Mesenchymal stem cell (in vitro differentiated cells and primary cell): ENCODE results near the gene HERC2.

ENCODE experiments used
- DNase-seq: peaks from one replicate; pipeline ENCODE4 v3.0.0-alpha.2; 2013
- H2AFZ ChIP-seq: one replicate; pipeline ENCODE4 v1.6.1; 2013; ENCODE audit warnings: low read depth, mild to moderate bottlenecking, control low read depth, inconsistent platforms, low read length, moderate library complexity
- H2AK5ac ChIP-seq: 2 replicates; pipeline ENCODE4 v1.6.1; 2013; ENCODE audit warnings: low read length, moderate library complexity, mild to moderate bottlenecking, inconsistent platforms; ENCODE audit not compliant: severe bottlenecking
- H2BK120ac ChIP-seq: one replicate; pipeline ENCODE4 v1.6.1; 2013; ENCODE audit warnings: low read depth, mild to moderate bottlenecking, inconsistent platforms, low read length, moderate library complexity
- H2BK12ac ChIP-seq, 2 experiments: one replicate each; pipeline ENCODE4 v1.6.1; 2013; ENCODE audit warnings: inconsistent platforms in 2 of 2, low read length in 2 of 2, mild to moderate bottlenecking in 2 of 2, moderate library complexity in 2 of 2, control low read depth in 1 of 2
- H2BK15ac ChIP-seq: one replicate; pipeline ENCODE4 v1.6.1; 2013; ENCODE audit warnings: mild to moderate bottlenecking, low read depth, inconsistent platforms; ENCODE audit not compliant: poor library complexity, severe bottlenecking
- H2BK5ac ChIP-seq: 2 replicates; pipeline ENCODE4 v1.6.1; 2013; ENCODE audit warnings: low read depth, mild to moderate bottlenecking, low read length, control low read depth, inconsistent platforms; ENCODE audit not compliant: poor library complexity, severe bottlenecking
- H3K14ac ChIP-seq, 2 experiments: one replicate each; pipeline ENCODE4 v1.6.1; 2013; ENCODE audit warnings: inconsistent platforms in 2 of 2, low read length in 2 of 2, control low read depth in 1 of 2, mild to moderate bottlenecking in 1 of 2, moderate library complexity in 1 of 2
- H3K18ac ChIP-seq, 2 experiments: one replicate each; pipeline ENCODE4 v1.6.1; 2013; ENCODE audit warnings: inconsistent platforms in 2 of 2, low read length in 2 of 2, control low read depth in 1 of 2, low read depth in 1 of 2, mild to moderate bottlenecking in 1 of 2
- H3K23ac ChIP-seq, 2 experiments: one replicate each; pipeline ENCODE4 v1.6.1; 2013; ENCODE audit warnings: inconsistent platforms in 2 of 2, low read length in 2 of 2, mild to moderate bottlenecking in 2 of 2, moderate library complexity in 2 of 2, control low read depth in 1 of 2
- H3K27ac ChIP-seq: 2 replicates; pipeline ENCODE4 v1.5.1; 2013; ENCODE audit warnings: mild to moderate bottlenecking, moderate library complexity, low read length, control low read depth, inconsistent platforms; ENCODE audit not compliant: poor library complexity, severe bottlenecking
- H3K27me3 ChIP-seq, 2 experiments: 2 replicates each; pipeline versions ENCODE4 v1.6.1 to v1.7.0; 2013; ENCODE audit warnings: low read length in 2 of 2, mild to moderate bottlenecking in 2 of 2, moderate library complexity in 2 of 2, control low read depth in 1 of 2, inconsistent platforms in 1 of 2; ENCODE audit not compliant: control insufficient read depth in 1 of 2, insufficient read depth in 1 of 2
- H3K36me3 ChIP-seq, 2 experiments: 2 replicates each; pipeline versions ENCODE4 v1.6.1 to v1.7.0; 2013; ENCODE audit warnings: low read length in 2 of 2, control low read depth in 1 of 2, inconsistent platforms in 1 of 2, low read depth in 1 of 2, mild to moderate bottlenecking in 1 of 2; ENCODE audit not compliant: insufficient read depth in 2 of 2, control insufficient read depth in 1 of 2
- H3K4ac ChIP-seq, 2 experiments: one replicate each; pipeline ENCODE4 v1.6.1; 2013; ENCODE audit warnings: inconsistent platforms in 2 of 2, low read length in 2 of 2, mild to moderate bottlenecking in 2 of 2, moderate library complexity in 2 of 2, control low read depth in 1 of 2, low read depth in 1 of 2
- H3K4me1 ChIP-seq: 2 replicates; pipeline ENCODE4 v1.6.1; 2013; ENCODE audit warnings: low read depth, low read length, control low read depth; ENCODE audit not compliant: control insufficient read depth, insufficient read depth
- H3K4me2 ChIP-seq: 2 replicates; pipeline ENCODE4 v1.6.1; 2013; ENCODE audit warnings: low read length, mild to moderate bottlenecking, inconsistent platforms; ENCODE audit not compliant: poor library complexity, severe bottlenecking
- H3K4me3 ChIP-seq, 2 experiments: 2 replicates each; pipeline versions ENCODE4 v1.5.1 to v1.7.0; 2013; ENCODE audit warnings: low read length in 2 of 2, mild to moderate bottlenecking in 2 of 2, control low read depth in 1 of 2, low read depth in 1 of 2; ENCODE audit not compliant: insufficient read depth in 1 of 2
- H3K79me1 ChIP-seq: replicated peaks from 2 replicates; pipeline ENCODE4 v1.6.1; 2013; ENCODE audit warnings: mild to moderate bottlenecking, control low read depth, low read length, inconsistent platforms; ENCODE audit not compliant: poor library complexity, severe bottlenecking
- H3K9ac ChIP-seq: 2 replicates; pipeline ENCODE4 v1.7.0; 2013; ENCODE audit warnings: mild to moderate bottlenecking, low read length, moderate library complexity
- H3K9me3 ChIP-seq: 2 replicates; pipeline ENCODE4 v1.7.0; 2013; ENCODE audit warnings: mild to moderate bottlenecking, low read length; ENCODE audit not compliant: control insufficient read depth
- H4K8ac ChIP-seq: one replicate; pipeline ENCODE4 v1.6.1; 2013; ENCODE audit warnings: inconsistent platforms, mild to moderate bottlenecking, low read length, moderate library complexity
- H4K91ac ChIP-seq: one replicate; pipeline ENCODE4 v1.6.1; 2013; ENCODE audit warnings: mild to moderate bottlenecking, low read length, inconsistent platforms
- WGBS: methylation state at CpG from one replicate; pipeline ENCODE4 v1.1.7; 2013; ENCODE audit warnings: mixed read lengths; 5-methylcytosine and 5-hydroxymethylcytosine counted together

HERC2 gene

GRCh38 chr15:28078191-28078719, 243.7 kb downstream of the HERC2 start:
- Histone ChIP-seq H3K23ac (no peak overlapping the region), H4K8ac (no peak overlapping the region), H3K79me1 (no peaks in the 10 kb centered on the region), H3K18ac (no peak overlapping the region), H3K14ac (no peak overlapping the region), H3K4ac (no peak overlapping the region), H2BK120ac (no peak overlapping the region), H2BK15ac (no peak overlapping the region), H3K4me1 (peaks cover 3% of the 10 kb centered on the region), H2BK5ac (no peak overlapping the region), H3K27ac (no peak overlapping the region), H2BK12ac (no peak overlapping the region), H2AFZ (no peak overlapping the region), H3K4me3 (no peak overlapping the region), H3K36me3 (no peaks in the 10 kb centered on the region), H3K27me3 (peaks cover 0 to 4% of the 10 kb centered on the region in 2 experiments), H2AK5ac (no peak overlapping the region), H3K9ac (no peak overlapping the region), H3K4me2 (no peak overlapping the region), H3K9me3 (no peaks in the 10 kb centered on the region), H4K91ac (no peak overlapping the region)
- DNase-seq, result no peak
- WGBS, result 88% methylated on average over 1 of the region's 1 CpG

- Histone ChIP-seq H3K14ac (no peak overlapping the region), H3K79me1 (no peaks in the 10 kb centered on the region), H2AK5ac (no peak overlapping the region), H4K8ac (no peak overlapping the region), H3K9ac (no peak overlapping the region), H3K9me3 (no peaks in the 10 kb centered on the region), H3K4me3 (no peak overlapping the region), H3K18ac (no peak overlapping the region), H3K4me2 (no peak overlapping the region), H2AFZ (no peak overlapping the region), H3K23ac (no peak overlapping the region), H2BK15ac (no peak overlapping the region), H4K91ac (no peak overlapping the region), H3K36me3 (no peaks in the 10 kb centered on the region), H2BK5ac (no peak overlapping the region), H3K4me1 (peaks cover 3% of the 10 kb centered on the region), H2BK120ac (no peak overlapping the region), H3K27ac (no peak overlapping the region), H3K4ac (no peak overlapping the region), H3K27me3 (peaks cover 0 to 4% of the 10 kb centered on the region in 2 experiments), H2BK12ac (no peak overlapping the region)
- no peak for DNase-seq
- no CpG with 5 or more reads among the region's 1 CpG for WGBS
These were observed 246.4 kb downstream of the HERC2 start for GRCh38 chr15:28075573-28075972.

- no CpG with 5 or more reads among the region's 1 CpG for WGBS
These were observed 253.0 kb downstream of the HERC2 start for GRCh38 chr15:28068930-28069329.

GRCh38 chr15:28066231-28066630, 255.7 kb downstream of the HERC2 start:
- no peaks in the 10 kb centered on the region for H3K36me3 ChIP-seq
- no peak overlapping the region for H3K9ac ChIP-seq
- no peak overlapping the region for H2BK5ac ChIP-seq
- no peak overlapping the region for H4K91ac ChIP-seq
- no peak overlapping the region for H2AFZ ChIP-seq
- no peak overlapping the region for H3K4me3 ChIP-seq
- H3K9me3 ChIP-seq, result no peaks in the 10 kb centered on the region
- no peaks in the 10 kb centered on the region for H3K4me1 ChIP-seq
- H2BK120ac ChIP-seq, result no peak overlapping the region
- H3K23ac ChIP-seq, result no peak overlapping the region
- no peak for DNase-seq
- no peak overlapping the region for H3K14ac ChIP-seq
- no peak overlapping the region for H2AK5ac ChIP-seq
- H3K4ac ChIP-seq, result no peak overlapping the region
- no peak overlapping the region for H2BK12ac ChIP-seq
- no peak overlapping the region for H4K8ac ChIP-seq
- H2BK15ac ChIP-seq, result no peak overlapping the region
- WGBS, result 79% methylated on average over 3 of the region's 3 CpGs
- H3K79me1 ChIP-seq, result no peaks in the 10 kb centered on the region
- H3K4me2 ChIP-seq, result no peak overlapping the region
- H3K27ac ChIP-seq, result no peak overlapping the region
- H3K27me3 ChIP-seq, result no peaks in the 10 kb centered on the region
- H3K18ac ChIP-seq, result no peak overlapping the region

More at GRCh38 chr15:28068930-28069329, 253.0 kb downstream of the HERC2 start:
- Histone ChIP-seq H3K79me1 (no peaks in the 10 kb centered on the region), H2BK12ac (no peak overlapping the region), H3K23ac (no peak overlapping the region), H4K8ac (no peak overlapping the region), H3K4ac (no peak overlapping the region), H2AFZ (no peak overlapping the region), H3K18ac (no peak overlapping the region), H3K4me1 (no peaks in the 10 kb centered on the region), H3K27me3 (no peaks in the 10 kb centered on the region), H3K36me3 (no peaks in the 10 kb centered on the region), H2BK5ac (no peak overlapping the region), H2BK120ac (no peak overlapping the region), H3K4me2 (no peak overlapping the region), H3K27ac (no peak overlapping the region), H3K9me3 (no peaks in the 10 kb centered on the region), H3K9ac (no peak overlapping the region), H2BK15ac (no peak overlapping the region), H3K14ac (no peak overlapping the region), H3K4me3 (no peak overlapping the region), H4K91ac (no peak overlapping the region), H2AK5ac (no peak overlapping the region)
- no peak for DNase-seq
